ENCODE results near the gene CDH22.

Gene CDH22

GRCh38 chr20:46322641-46323040 is 14.3 kb upstream of the CDH22 start:
- no peak for TF ChIP-seq CTCF (IDR thresholded peaks at IDR 0.05; ENCODE audit: low read length, missing control alignments)
- no peak overlapping the region for H3K4me3 ChIP-seq (replicated peaks; ENCODE audit: low read depth, low read length)
- DNase-seq (ENCODE audit: low read depth): no peak

- H3K4me3 ChIP-seq (replicated peaks; ENCODE audit: low read depth, low read length): no peak overlapping the region
- no peak for DNase-seq (ENCODE audit: low read depth)
- no peak for TF ChIP-seq CTCF (IDR thresholded peaks at IDR 0.05; ENCODE audit: low read length, missing control alignments)
Observed at GRCh38 chr20:46317685-46318177, 9.4 kb upstream of the CDH22 start.

GRCh38 chr20:46316984-46317684 is 8.8 kb upstream of the CDH22 start:
- no peak overlapping the region for H3K4me3 ChIP-seq (replicated peaks; ENCODE audit: low read depth, low read length)
- no peak for TF ChIP-seq CTCF (IDR thresholded peaks at IDR 0.05; ENCODE audit: low read length, missing control alignments)
- no peak for DNase-seq (ENCODE audit: low read depth)

- no peak overlapping the region for H3K4me3 ChIP-seq (replicated peaks; ENCODE audit: low read depth, low read length)
- TF ChIP-seq CTCF (IDR thresholded peaks at IDR 0.05; ENCODE audit: low read length, missing control alignments): no peak
- no peak for DNase-seq (ENCODE audit: low read depth)
Observed at GRCh38 chr20:46315311-46315710, 7.0 kb upstream of the CDH22 start.

GRCh38 chr20:46312945-46313861 is 4.9 kb upstream of the CDH22 start:
- no peak overlapping the region for H3K4me3 ChIP-seq (replicated peaks; ENCODE audit: low read depth, low read length)
- DNase-seq (ENCODE audit: low read depth): no peak
- no peak for TF ChIP-seq CTCF (IDR thresholded peaks at IDR 0.05; ENCODE audit: low read length, missing control alignments)

- TF ChIP-seq CTCF (IDR thresholded peaks at IDR 0.05; ENCODE audit: low read length, missing control alignments): no peak
- H3K4me3 ChIP-seq (replicated peaks; ENCODE audit: low read depth, low read length): no peak overlapping the region
Observed at GRCh38 chr20:46312075-46312944, 4.0 kb upstream of the CDH22 start.

More at GRCh38 chr20:46312075-46312944, 4.0 kb upstream of the CDH22 start:
- DNase-seq (ENCODE audit: low read depth): no peak

Data from fibroblast of pulmonary artery (primary cell).